Suprapubic skin (tissue), 4 donors: ENCODE measurements around the gene MDM4.

Experiments
- CTCF ChIP-seq, 2 donors: fragments of 200-600 bp in 1 of 2; fragments of 450-650 bp in 1 of 2; sonication (generic) in 1 of 2; IDR thresholded peaks; one replicate each; pipeline ENCODE4 v1.5.1; 2016 to 2019; ENCODE audit warnings: antibody characterized with exemption in 2 of 2, mild to moderate bottlenecking in 1 of 2, moderate library complexity in 1 of 2
- EP300 ChIP-seq: sonication (generic); formaldehyde crosslinking; IDR thresholded peaks from one replicate; pipeline ENCODE4 v1.6.1; 2017; ENCODE audit warnings: antibody characterized with exemption
- POLR2A ChIP-seq, 2 donors: fragments of 450-650 bp; IDR thresholded peaks; one replicate each; pipeline ENCODE4 v1.6.1; 2017; ENCODE audit warnings: antibody characterized with exemption in 2 of 2, mild to moderate bottlenecking in 2 of 2, moderate library complexity in 2 of 2
- POLR2AphosphoS5 ChIP-seq, 3 donors: sonication (generic); formaldehyde crosslinking; IDR thresholded peaks; one replicate each; pipeline ENCODE4 v1.6.1; 2017; ENCODE audit warnings: antibody characterized with exemption in 3 of 3

GRCh38 chr1:204524986-204525385 lies 8.8 kb downstream of the MDM4 start:
- no peak for TF ChIP-seq CTCF (IDR thresholded peaks at IDR 0.05)
- TF ChIP-seq EP300, result no peak
- no peak for TF ChIP-seq POLR2A (IDR thresholded peaks at IDR 0.05)
- TF ChIP-seq POLR2AphosphoS5 (IDR thresholded peaks at IDR 0.05), result no peak
